ENCODE data around the gene TMEM132E.

TMEM132E gene

GRCh38 chr17:34569591-34569990 lies 9.8 kb upstream of the TMEM132E start:
- no peak for DNase-seq

GRCh38 chr17:34570506-34570905 lies 8.9 kb upstream of the TMEM132E start:
- DNase-seq: no peak

GRCh38 chr17:34571428-34572130 lies 7.8 kb upstream of the TMEM132E start:
- no peak for DNase-seq

- DNase-seq: no peak
These were observed 6.9 kb upstream of the TMEM132E start for GRCh38 chr17:34572483-34572882.

GRCh38 chr17:34575182-34575581 lies 4.2 kb upstream of the TMEM132E start:
- no peak for DNase-seq

GRCh38 chr17:34578016-34578415 lies 1.4 kb upstream of the TMEM132E start:
- DNase-seq: peak; percentile 13

- DNase-seq: peak; percentile 32
These were observed 746 bp upstream of the TMEM132E start for GRCh38 chr17:34578656-34579016.

GRCh38 chr17:34579979-34580684 lies 750 bp downstream of the TMEM132E start:
- DNase-seq: peak; percentile 65

- peak; percentile 41 for DNase-seq
These were observed 1.5 kb downstream of the TMEM132E start for GRCh38 chr17:34580685-34581445.

GRCh38 chr17:34581446-34582184 lies 2.2 kb downstream of the TMEM132E start:
- peak; percentile 38 for DNase-seq

- no peak for DNase-seq
These were observed 3.0 kb downstream of the TMEM132E start for GRCh38 chr17:34582185-34582900.

- DNase-seq: no peak
These were observed 3.5 kb downstream of the TMEM132E start for GRCh38 chr17:34582901-34583245.

GRCh38 chr17:34584805-34585416 lies 5.5 kb downstream of the TMEM132E start:
- peak; percentile 37 for DNase-seq

GRCh38 chr17:34586346-34586846 lies 7.0 kb downstream of the TMEM132E start:
- no peak for DNase-seq

GRCh38 chr17:34588266-34588665 lies 8.9 kb downstream of the TMEM132E start:
- no peak for DNase-seq

GRCh38 chr17:34589120-34589965 lies 10.0 kb downstream of the TMEM132E start:
- no peak for DNase-seq

GRCh38 chr17:34592002-34592401 lies 12.6 kb downstream of the TMEM132E start:
- no peak for DNase-seq

GRCh38 chr17:34596920-34597319 lies 17.5 kb downstream of the TMEM132E start:
- no peak for DNase-seq

- DNase-seq: peak; percentile 81
These were observed 18.9 kb downstream of the TMEM132E start for GRCh38 chr17:34598161-34598776.

GRCh38 chr17:34601416-34601815 lies 22.0 kb downstream of the TMEM132E start:
- no peak for DNase-seq
